Measurements from ENCODE around the gene VDAC1.

Gene VDAC1

GRCh38 chr5:134022333-134022732, 17.6 kb upstream of the VDAC1 start:
- no peak for DNase-seq

- DNase-seq = no peak
Observed at GRCh38 chr5:134020188-134020587, 15.4 kb upstream of the VDAC1 start.

- DNase-seq = no peak
Observed at GRCh38 chr5:134019636-134020035, 14.9 kb upstream of the VDAC1 start.

- DNase-seq = no peak
Observed at GRCh38 chr5:134018986-134019316, 14.2 kb upstream of the VDAC1 start.

- no peak for DNase-seq
Observed at GRCh38 chr5:134018154-134018985, 13.6 kb upstream of the VDAC1 start.

- DNase-seq = no peak
Observed at GRCh38 chr5:134008266-134008749, 3.5 kb upstream of the VDAC1 start.

- DNase-seq = no peak
Observed at GRCh38 chr5:134007581-134008265, 2.9 kb upstream of the VDAC1 start.

- no peak for DNase-seq
Observed at GRCh38 chr5:134006115-134006514, 1.3 kb upstream of the VDAC1 start.

GRCh38 chr5:134005417-134006061, 764 bp upstream of the VDAC1 start:
- DNase-seq = no peak

- DNase-seq = no peak
Observed at GRCh38 chr5:134003817-134004625, 754 bp downstream of the VDAC1 start.

GRCh38 chr5:134003064-134003816, 1.5 kb downstream of the VDAC1 start:
- no peak for DNase-seq

- DNase-seq = no peak
Observed at GRCh38 chr5:134001938-134002731, 2.6 kb downstream of the VDAC1 start.

GRCh38 chr5:134000696-134001453, 3.9 kb downstream of the VDAC1 start:
- no peak for DNase-seq

GRCh38 chr5:134000091-134000511, 4.7 kb downstream of the VDAC1 start:
- no peak for DNase-seq

GRCh38 chr5:133998807-133999206, 6.0 kb downstream of the VDAC1 start:
- no peak for DNase-seq

- DNase-seq = no peak
Observed at GRCh38 chr5:133998042-133998441, 6.7 kb downstream of the VDAC1 start.

GRCh38 chr5:133996683-133997252, 8.0 kb downstream of the VDAC1 start:
- DNase-seq = no peak

GRCh38 chr5:133995883-133996563, 8.8 kb downstream of the VDAC1 start:
- no peak for DNase-seq

GRCh38 chr5:133995341-133995740, 9.4 kb downstream of the VDAC1 start:
- no peak for DNase-seq

GRCh38 chr5:133994990-133995333, 9.8 kb downstream of the VDAC1 start:
- no peak for DNase-seq
